Stimulated activated CD4-positive, alpha-beta T cell treated with anti-CD3 and anti-CD28 coated beads, TNF-alpha, amount 100 ng/mL, for 4 hours (primary cell): ENCODE measurements around the gene RPP25L.

Experiments
- DNase-seq, 3 experiments: peaks; one replicate each; pipeline ENCODE4 v3.0.0-alpha.2; 2020; ENCODE audit warnings: low read depth in 3 of 3

Gene RPP25L

DNA sequence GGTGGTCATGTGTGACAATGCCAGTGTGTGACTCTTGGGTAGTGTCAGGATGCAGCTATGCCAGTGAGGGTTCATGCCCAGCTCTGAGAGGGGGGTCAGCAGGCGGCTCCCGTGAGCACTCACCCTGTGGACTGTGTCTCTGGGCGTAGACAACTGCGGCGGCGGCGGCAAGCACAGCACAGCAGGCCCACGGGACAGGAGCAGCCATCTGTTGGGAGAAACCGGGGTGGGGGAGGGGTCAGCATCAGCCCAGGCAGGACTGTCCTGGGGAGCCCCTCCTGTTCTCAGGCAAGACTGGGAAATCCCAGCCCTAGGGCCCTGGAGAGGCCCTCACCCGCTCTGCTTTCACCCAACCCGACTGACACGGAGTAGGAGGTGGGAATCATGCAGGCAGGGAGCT, 43.1 kb downstream of the RPP25L start:
- DNase-seq: no peak

DNA sequence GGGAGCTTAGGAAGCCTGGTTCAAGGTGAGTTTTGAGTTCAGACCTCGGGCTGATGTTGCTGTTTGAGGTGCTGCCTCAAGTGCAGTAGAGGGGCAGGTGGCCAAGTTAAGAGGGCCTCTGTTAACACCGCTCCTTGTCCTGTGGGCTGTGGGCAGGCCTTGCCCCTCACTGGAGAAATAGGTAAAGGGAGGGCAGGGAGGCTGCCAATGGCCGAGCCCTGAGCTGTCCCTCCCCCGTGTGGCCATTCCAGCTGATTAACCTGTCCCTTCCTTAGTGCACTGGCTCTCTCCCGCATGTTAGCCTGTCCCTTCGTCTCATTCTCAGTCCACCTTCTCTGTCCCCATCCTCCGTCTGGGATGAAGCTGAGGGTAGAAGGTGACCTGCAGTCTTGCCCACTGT, 43.8 kb downstream of the RPP25L start:
- no peak for DNase-seq

DNA sequence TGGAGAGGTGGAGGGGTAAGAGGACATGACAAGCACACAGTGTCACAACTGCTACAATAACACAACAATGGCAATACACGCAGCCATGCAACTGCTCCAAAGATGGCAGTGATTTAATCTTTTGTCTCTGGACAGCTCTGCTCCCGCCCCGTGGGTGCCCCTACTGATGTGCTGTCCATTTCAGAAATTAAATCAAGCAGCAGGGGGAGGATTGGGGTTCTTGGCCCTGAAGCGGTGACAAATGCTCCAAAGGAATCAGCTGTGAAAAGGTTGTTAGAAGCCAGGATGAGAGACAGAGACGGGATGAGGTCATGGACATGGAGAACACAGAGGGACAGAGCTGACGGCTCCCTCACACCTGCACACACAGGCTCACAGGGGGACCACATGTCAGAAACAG, 44.9 kb downstream of the RPP25L start:
- DNase-seq: no peak

DNA sequence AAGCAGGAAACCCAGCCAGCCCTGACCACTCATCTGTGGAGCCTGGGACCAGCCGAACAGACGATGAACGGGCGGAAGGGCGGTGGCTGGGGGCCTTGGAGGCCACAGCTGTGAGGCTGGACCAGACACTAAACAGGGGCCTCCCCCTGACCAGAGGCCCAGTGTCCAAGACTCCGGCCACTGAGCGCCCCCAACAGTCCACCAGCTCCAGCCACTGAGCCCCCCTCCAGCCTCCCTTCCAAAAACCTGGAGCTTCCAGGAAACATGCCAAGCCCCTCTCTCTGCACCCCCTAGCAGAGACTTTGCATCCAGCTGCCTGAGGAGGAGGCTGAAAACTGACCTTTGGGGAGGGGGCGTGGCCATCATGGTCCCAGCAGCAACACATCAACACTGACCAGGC, 45.6 kb downstream of the RPP25L start:
- DNase-seq: no peak

DNA sequence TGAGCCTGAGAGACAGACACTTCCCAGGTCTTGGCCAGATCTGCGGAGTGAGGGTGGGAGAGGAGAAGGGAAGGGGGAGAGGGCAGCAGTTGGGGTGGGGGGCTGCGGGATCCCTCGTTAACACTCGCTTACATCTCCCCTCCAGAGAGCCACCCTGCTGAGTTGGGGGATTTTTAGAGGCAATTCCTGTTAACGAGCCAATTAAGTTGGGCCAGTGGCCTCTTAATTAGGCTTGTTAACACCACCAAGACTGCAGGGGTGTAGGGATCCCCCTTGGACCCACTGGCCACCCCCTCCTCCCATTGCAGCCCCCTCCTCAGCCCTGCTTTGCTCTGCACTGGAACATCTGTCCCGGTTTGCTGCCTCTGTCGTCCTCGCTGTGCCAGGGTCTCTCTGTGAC, 46.0 kb downstream of the RPP25L start:
- DNase-seq: no peak

DNA sequence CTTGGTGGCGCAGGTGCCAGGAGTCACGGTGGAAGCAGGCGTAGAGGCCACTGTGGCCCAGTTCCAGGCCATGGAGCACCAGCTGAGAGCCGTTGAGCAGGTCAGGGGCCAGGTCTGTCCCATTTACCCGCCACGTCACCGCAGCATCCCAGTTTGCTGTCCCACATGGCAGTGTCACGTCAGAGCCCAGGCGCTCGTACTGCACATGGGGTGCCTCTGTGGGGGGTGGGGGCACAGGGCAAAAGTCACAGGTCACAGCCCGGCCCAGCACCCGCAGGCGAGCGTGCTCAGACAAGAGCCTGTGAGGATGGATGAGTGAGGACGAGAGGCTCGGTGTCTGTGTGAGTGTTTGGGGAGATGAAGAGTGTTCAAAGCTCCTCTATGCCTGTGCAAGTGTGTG, 47.3 kb downstream of the RPP25L start:
- DNase-seq: no peak

DNA sequence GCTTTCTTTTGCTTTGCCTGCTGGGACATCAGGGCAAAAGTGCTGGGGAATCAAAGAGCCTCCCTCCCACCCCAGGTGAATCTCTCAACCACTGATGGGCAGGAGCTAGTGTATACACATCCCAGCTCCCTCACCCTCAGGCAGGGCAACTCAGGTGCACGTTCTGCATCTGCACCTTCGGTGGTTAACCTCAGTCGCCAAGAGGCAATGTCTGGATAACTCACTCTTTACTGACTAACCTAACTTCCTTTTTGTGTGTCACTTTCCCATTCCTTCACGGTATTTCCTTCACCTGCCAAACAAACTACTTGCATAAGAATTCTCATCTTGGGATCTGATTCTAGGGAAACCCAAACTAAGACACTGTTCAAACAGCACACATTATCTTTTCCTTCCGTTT, 48.6 kb downstream of the RPP25L start:
- DNase-seq: no peak

DNA sequence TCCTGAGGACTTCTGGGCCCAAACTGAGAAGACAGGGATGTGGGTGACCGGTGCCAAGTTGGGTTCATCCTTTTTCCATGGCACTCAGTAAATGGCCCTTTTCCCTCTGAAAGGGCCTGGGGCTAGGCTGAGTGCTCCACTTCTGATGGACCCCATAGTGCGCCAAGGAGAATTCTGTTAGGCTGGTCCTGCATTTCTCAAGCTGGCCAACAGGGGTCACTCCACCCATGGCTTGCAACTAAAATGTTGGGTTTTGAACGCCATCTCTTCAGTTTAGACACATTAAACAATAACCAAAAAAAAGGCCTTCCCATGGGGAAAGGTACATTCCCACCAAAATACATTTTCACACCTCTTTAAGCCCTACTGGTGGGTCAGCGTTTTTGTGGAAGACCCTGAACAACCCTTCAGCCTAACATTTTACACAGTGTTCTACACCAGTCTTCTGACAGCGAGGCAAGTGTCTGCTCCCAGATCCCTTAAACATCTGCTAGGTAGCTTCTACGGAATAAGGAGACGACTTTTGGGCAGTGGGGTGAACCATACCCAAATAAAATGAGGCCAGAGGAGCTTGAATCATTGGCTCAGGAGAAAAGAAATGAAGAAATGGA, 49.7 kb downstream of the RPP25L start:
- no peak for DNase-seq

DNA sequence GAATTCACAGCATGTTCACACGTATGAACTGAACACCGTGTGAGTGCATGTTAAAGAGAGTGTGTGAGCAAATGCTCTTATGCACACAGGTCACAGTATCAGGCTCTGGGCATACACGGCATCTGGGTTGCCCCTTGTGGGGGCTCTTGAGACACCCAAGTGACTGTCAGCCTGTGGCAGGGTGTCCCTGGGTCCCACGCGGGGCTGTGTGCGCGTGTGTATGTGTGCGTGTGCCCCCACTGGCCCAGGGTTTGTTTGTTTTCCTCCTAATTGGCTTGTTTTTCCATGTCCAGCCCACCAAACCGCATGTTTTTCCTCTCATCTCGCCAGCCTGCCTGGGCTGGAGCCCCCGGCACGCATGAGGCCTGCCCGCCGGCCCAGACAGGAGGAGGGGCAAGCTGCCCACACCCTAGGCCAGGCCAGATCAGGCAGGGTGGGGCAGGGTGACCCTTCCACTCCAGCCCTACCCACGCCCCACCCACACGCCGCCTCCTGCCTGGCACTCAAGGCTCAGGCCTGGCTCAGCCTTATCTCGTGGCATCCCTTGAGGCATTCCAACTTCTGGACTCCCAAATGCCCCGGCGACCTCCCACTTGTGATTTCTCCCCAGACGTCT, 51.2 kb downstream of the RPP25L start:
- no peak for DNase-seq
